Uterus (tissue), 2 donors: Measurements from ENCODE around the gene WWC1.

ENCODE experiments used
- POLR2A ChIP-seq, 2 donors: fragments of 450-650 bp; IDR thresholded peaks; one replicate each; pipeline ENCODE4 v1.6.1; 2016; ENCODE audit warnings: antibody characterized with exemption in 2 of 2, mild to moderate bottlenecking in 1 of 2, moderate library complexity in 1 of 2
- TF ChIP-seq, protein P1 (sequence below), 4 experiments: fragments of 200-600 bp in 2 of 4; fragments of 450-650 bp in 2 of 4; sonication (generic) in 2 of 4; IDR thresholded peaks; one replicate each; pipeline ENCODE4 v1.5.1; 2016 to 2019; ENCODE audit warnings: antibody characterized with exemption in 4 of 4, mild to moderate bottlenecking in 2 of 4, moderate library complexity in 1 of 4

DNA sequence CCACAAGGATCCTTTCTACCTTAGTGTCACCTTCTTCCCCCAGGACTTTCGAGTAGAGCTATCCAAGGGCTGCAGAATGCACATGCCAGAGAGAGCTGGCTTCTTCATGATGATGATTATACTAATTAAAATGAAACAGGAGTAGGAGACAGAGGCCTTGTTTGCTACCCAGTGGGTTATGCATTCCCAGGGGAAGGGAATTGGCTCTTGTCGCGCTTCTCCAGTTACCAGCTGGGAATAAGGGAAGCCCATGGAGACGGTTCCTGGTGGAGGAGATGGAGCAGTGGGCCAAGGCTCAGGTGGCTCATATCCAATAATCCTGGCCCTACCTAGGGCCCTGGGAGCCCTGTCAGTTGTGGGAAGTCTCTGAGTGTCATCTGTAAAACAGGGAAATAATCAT, 65.1 kb downstream of the WWC1 start:
- TF ChIP-seq, protein P1, sequence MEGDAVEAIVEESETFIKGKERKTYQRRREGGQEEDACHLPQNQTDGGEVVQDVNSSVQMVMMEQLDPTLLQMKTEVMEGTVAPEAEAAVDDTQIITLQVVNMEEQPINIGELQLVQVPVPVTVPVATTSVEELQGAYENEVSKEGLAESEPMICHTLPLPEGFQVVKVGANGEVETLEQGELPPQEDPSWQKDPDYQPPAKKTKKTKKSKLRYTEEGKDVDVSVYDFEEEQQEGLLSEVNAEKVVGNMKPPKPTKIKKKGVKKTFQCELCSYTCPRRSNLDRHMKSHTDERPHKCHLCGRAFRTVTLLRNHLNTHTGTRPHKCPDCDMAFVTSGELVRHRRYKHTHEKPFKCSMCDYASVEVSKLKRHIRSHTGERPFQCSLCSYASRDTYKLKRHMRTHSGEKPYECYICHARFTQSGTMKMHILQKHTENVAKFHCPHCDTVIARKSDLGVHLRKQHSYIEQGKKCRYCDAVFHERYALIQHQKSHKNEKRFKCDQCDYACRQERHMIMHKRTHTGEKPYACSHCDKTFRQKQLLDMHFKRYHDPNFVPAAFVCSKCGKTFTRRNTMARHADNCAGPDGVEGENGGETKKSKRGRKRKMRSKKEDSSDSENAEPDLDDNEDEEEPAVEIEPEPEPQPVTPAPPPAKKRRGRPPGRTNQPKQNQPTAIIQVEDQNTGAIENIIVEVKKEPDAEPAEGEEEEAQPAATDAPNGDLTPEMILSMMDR (IDR thresholded peaks at IDR 0.05): no peak
- no peak for TF ChIP-seq POLR2A (IDR thresholded peaks at IDR 0.05)
